GM20000 (cell line): ENCODE results near the gene TCF4.

Experiments used
- DNase-seq: peaks from one replicate; pipeline ENCODE4 v3.0.0; 2012; ENCODE audit warnings: low spot score
- CTCF ChIP-seq: IDR thresholded peaks from 2 replicates; pipeline ENCODE4 v1.5.1; 2012; ENCODE audit warnings: mild to moderate bottlenecking, control low read depth; ENCODE audit errors: extremely low read depth, missing control alignments

The TCF4 gene

GRCh38 chr18:55555395-55556027 is 32.5 kb downstream of the TCF4 start:
- TF ChIP-seq CTCF, result no peak
- no peak for DNase-seq

- TF ChIP-seq CTCF, result no peak
- no peak for DNase-seq
These were observed 35.3 kb downstream of the TCF4 start for GRCh38 chr18:55552526-55553189.

- no peak for DNase-seq
- TF ChIP-seq CTCF, result no peak
These were observed 36.8 kb downstream of the TCF4 start for GRCh38 chr18:55551227-55551626.

GRCh38 chr18:55550471-55550870 is 37.5 kb downstream of the TCF4 start:
- no peak for DNase-seq
- TF ChIP-seq CTCF, result no peak

- no peak for DNase-seq
- no peak for TF ChIP-seq CTCF
These were observed 38.4 kb downstream of the TCF4 start for GRCh38 chr18:55549474-55550104.

- no peak for TF ChIP-seq CTCF
- DNase-seq, result no peak
These were observed 40.3 kb downstream of the TCF4 start for GRCh38 chr18:55547705-55548056.
